ENCODE measurements around the gene E2F2. TPM values are rescaled to one million over a fixed set of nuclear protein-coding genes. Genes with fewer than 3 reads are reported as not detected.
A peak's percentile ranks its signal among the peaks of the same experiment; 100 is the strongest.

Gene E2F2
- total RNA-seq, 1 donor from 2014 or later = 1.3 TPM

DNA sequence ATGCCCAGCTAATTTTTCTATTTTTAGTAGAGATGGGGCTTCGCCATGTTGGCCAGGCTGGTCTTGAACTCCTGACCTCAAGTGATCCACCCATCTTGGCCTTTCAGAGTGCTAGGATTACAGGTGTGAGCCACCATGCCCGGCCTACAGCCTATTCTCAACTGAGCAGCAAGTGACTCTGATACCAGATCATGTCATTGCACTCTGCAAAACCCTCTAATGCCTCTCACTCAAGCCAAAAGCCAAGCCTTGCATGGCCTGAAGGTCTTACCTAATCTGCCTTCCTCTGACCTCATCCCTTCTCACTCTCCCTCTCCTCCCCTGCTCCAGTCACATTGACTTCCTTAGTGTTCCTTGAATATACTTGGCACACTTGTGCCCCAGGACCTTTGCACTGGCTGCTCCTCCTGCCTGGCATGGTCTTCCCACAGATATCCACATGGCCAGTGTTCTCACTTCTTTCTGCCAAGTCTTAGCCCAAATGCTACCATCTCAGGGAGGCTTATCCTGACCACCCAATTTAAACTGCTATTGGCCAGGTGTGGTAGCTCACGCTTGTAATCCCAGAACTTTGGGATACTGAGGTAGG lies 38.8 kb downstream of the E2F2 start:
- no peaks in the 10 kb centered on the region for H3K36me3 Mint-ChIP-seq (ENCODE audit: unreplicated experiment)
- no peak for DNase-seq (ENCODE audit: extremely low spot score, unreplicated experiment)
- no peak overlapping the region for H3K4me3 Mint-ChIP-seq (ENCODE audit: unreplicated experiment)
- H3K9me3 Mint-ChIP-seq (ENCODE audit: unreplicated experiment) = no peaks in the 10 kb centered on the region
- no peak overlapping the region for H3K27ac Mint-ChIP-seq (ENCODE audit: unreplicated experiment)
- peaks cover 19% of the 10 kb centered on the region for H3K27me3 Mint-ChIP-seq (ENCODE audit: unreplicated experiment)
- TF ChIP-seq CTCF (IDR thresholded peaks at IDR 0.05) = no peak
- no peaks in the 10 kb centered on the region for H3K4me1 Mint-ChIP-seq (ENCODE audit: unreplicated experiment)

DNA sequence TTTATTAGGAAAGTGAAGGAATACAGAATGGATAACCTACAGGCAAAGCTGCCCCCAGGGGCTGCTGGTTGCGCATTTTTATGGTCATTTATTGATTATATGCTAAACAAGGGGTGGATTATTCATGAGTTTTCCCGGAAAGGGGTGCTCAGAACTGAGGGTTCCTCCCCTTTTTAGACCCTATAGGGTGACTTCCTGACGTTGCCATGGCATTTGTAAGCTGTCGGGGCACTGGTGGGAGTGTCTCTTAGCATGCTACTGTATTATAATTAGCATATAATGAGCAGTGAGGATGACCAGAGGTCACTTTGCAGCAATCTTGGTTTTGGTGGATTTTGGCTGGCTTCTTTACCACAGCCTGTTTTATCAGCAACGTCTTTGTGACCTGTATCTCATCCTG lies 41.2 kb downstream of the E2F2 start:
- Mint-ChIP-seq H3K27ac (ENCODE audit: unreplicated experiment) (no peak overlapping the region), H3K4me1 (ENCODE audit: unreplicated experiment) (peaks cover 2% of the 10 kb centered on the region), H3K4me3 (ENCODE audit: unreplicated experiment) (no peak overlapping the region), H3K9me3 (ENCODE audit: unreplicated experiment) (no peaks in the 10 kb centered on the region), H3K27me3 (ENCODE audit: unreplicated experiment) (peaks cover 19% of the 10 kb centered on the region), H3K36me3 (ENCODE audit: unreplicated experiment) (no peaks in the 10 kb centered on the region)
- DNase-seq (ENCODE audit: extremely low spot score, unreplicated experiment) = no peak
- TF ChIP-seq CTCF (IDR thresholded peaks at IDR 0.05) = no peak

- no peak for TF ChIP-seq CTCF (IDR thresholded peaks at IDR 0.05)
- Mint-ChIP-seq H3K4me1 (ENCODE audit: unreplicated experiment) (peaks cover 26% of the 10 kb centered on the region), H3K36me3 (ENCODE audit: unreplicated experiment) (no peaks in the 10 kb centered on the region), H3K27me3 (ENCODE audit: unreplicated experiment) (peaks cover 5% of the 10 kb centered on the region), H3K27ac (ENCODE audit: unreplicated experiment) (peak overlapping the region; percentile 72), H3K9me3 (ENCODE audit: unreplicated experiment) (no peaks in the 10 kb centered on the region), H3K4me3 (ENCODE audit: unreplicated experiment) (peak overlapping the region; percentile 82)
- DNase-seq (ENCODE audit: extremely low spot score, unreplicated experiment) = no peak
Observed at GRCh38 chr1:23485002-23485332, 46.1 kb downstream of the E2F2 start.

GRCh38 chr1:23484253-23485001 lies 46.6 kb downstream of the E2F2 start:
- Mint-ChIP-seq H3K27me3 (ENCODE audit: unreplicated experiment) (peaks cover 3% of the 10 kb centered on the region), H3K27ac (ENCODE audit: unreplicated experiment) (peak overlapping the region; percentile 72), H3K36me3 (ENCODE audit: unreplicated experiment) (no peaks in the 10 kb centered on the region), H3K9me3 (ENCODE audit: unreplicated experiment) (no peaks in the 10 kb centered on the region), H3K4me3 (ENCODE audit: unreplicated experiment) (peak overlapping the region; percentile 82), H3K4me1 (ENCODE audit: unreplicated experiment) (peaks cover 27% of the 10 kb centered on the region)
- DNase-seq (ENCODE audit: extremely low spot score, unreplicated experiment) = peak; percentile 98
- no peak for TF ChIP-seq CTCF (IDR thresholded peaks at IDR 0.05)

DNA sequence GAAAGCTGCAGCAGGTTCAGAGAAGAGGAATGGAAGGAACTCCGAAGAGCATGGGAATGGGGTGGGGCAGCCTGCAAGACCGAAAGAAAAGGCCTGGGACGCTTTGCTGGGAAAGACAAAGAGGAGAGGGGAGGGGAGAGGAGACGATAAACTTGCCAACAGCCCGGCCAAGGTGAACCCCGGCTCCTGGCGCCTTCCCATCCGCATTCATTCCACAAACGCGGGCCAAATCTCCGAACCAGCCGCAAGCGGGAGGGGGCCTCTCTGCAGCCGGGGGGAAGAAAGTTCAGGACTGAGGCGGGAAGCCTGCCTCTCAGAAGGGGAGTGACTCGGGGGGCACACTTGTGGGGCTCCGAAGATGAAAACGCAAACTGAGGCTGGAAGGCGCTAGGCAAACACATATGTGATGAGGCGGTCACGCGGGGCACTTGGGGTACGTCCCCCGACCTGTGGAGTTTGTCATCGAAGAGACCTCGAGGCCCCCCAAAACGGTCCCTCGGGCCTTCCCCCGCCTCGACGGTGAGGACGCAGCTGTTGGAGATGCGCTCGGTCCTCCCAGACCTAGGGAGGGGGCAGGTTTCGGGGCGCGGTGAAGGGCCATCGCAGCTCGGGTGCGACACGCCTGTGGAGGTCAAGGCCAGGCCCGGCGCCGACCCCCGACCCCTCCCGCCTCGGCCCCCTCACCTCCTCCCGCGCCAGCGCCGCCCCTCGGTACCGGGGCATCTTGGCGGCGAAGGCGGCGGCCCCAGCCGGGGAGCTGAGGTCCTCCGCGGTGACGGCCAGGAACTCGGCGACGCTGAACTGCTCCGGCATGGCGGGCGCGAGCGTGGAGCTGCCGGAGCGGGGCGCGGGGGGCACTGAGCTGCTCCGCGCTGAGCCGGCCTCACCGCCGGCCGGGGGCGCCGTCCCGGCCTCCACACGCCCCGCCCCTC lies 47.4 kb downstream of the E2F2 start, which contains the start of gene ASAP3:
ASAP3 (minus strand) TSS at position 859 of the 932 bp plus-strand sequence; CDS start at position 813, 46 bp downstream.
- no peaks in the 10 kb centered on the region for H3K36me3 Mint-ChIP-seq (ENCODE audit: unreplicated experiment)
- no peak for DNase-seq (ENCODE audit: extremely low spot score, unreplicated experiment)
- H3K9me3 Mint-ChIP-seq (ENCODE audit: unreplicated experiment) = no peaks in the 10 kb centered on the region
- H3K4me1 Mint-ChIP-seq (ENCODE audit: unreplicated experiment) = peaks cover 36% of the 10 kb centered on the region
- peak within 1 kb of the TSS; percentile 85 for H3K4me3 Mint-ChIP-seq (ENCODE audit: unreplicated experiment)
- H3K27ac Mint-ChIP-seq (ENCODE audit: unreplicated experiment) = peak within 1 kb of the TSS; percentile 72
- TF ChIP-seq CTCF (IDR thresholded peaks at IDR 0.05) = peak; percentile 51
- H3K27me3 Mint-ChIP-seq (ENCODE audit: unreplicated experiment) = no peaks in the 10 kb centered on the region

Measured in osteocyte (in vitro differentiated cells).